Muscle layer of duodenum (tissue), 2 donors: ENCODE data around the gene SNRK.
A peak's percentile ranks its signal among the peaks of the same experiment; 100 is the strongest.

Experiments used
- H3K27ac ChIP-seq: one replicate; pipeline ENCODE4 v1.7.0; 2013; ENCODE audit warnings: mild to moderate bottlenecking, low read length
- H3K27me3 ChIP-seq: one replicate; pipeline ENCODE4 v1.7.0; 2013; ENCODE audit warnings: low read depth, mild to moderate bottlenecking, control low read depth, low read length
- H3K36me3 ChIP-seq, 2 donors: one replicate each; pipeline ENCODE4 v1.7.0; 2013; ENCODE audit warnings: low read length in 2 of 2, control low read depth in 1 of 2, mild to moderate bottlenecking in 1 of 2; ENCODE audit not compliant: insufficient read depth in 2 of 2, control insufficient read depth in 1 of 2
- H3K4me1 ChIP-seq, 2 donors: one replicate each; pipeline ENCODE4 v1.7.0; 2013; ENCODE audit warnings: low read length in 2 of 2, mild to moderate bottlenecking in 2 of 2, control low read depth in 1 of 2, moderate library complexity in 1 of 2; ENCODE audit not compliant: insufficient read depth in 2 of 2, control insufficient read depth in 1 of 2
- H3K4me3 ChIP-seq, 2 donors: one replicate each; pipeline ENCODE4 v1.7.0; 2013; ENCODE audit warnings: low read length in 2 of 2, low read depth in 1 of 2, mild to moderate bottlenecking in 1 of 2
- H3K9me3 ChIP-seq, 2 donors: one replicate each; pipeline ENCODE4 v1.7.0; 2013; ENCODE audit warnings: low read length in 2 of 2, control low read depth in 1 of 2, mild to moderate bottlenecking in 1 of 2; ENCODE audit not compliant: control insufficient read depth in 1 of 2
- donor health status: healthy.

Gene SNRK

GRCh38 chr3:43290956-43291355, 4.6 kb downstream of the SNRK start:
- Histone ChIP-seq H3K9me3 (no peaks in the 10 kb centered on the region), H3K27ac (peak overlapping the region; percentile 59), H3K4me1 (peaks cover 28 to 49% of the 10 kb centered on the region in 2 donors), H3K36me3 (no peaks in the 10 kb centered on the region), H3K4me3 (no peak overlapping the region), H3K27me3 (no peaks in the 10 kb centered on the region)

GRCh38 chr3:43291546-43291945, 5.2 kb downstream of the SNRK start:
- no peaks in the 10 kb centered on the region for H3K36me3 ChIP-seq
- H3K27me3 ChIP-seq = no peaks in the 10 kb centered on the region
- no peaks in the 10 kb centered on the region for H3K9me3 ChIP-seq
- H3K27ac ChIP-seq = peak overlapping the region; percentile 59
- no peak overlapping the region for H3K4me3 ChIP-seq
- H3K4me1 ChIP-seq = peaks cover 28 to 54% of the 10 kb centered on the region in 2 donors

DNA sequence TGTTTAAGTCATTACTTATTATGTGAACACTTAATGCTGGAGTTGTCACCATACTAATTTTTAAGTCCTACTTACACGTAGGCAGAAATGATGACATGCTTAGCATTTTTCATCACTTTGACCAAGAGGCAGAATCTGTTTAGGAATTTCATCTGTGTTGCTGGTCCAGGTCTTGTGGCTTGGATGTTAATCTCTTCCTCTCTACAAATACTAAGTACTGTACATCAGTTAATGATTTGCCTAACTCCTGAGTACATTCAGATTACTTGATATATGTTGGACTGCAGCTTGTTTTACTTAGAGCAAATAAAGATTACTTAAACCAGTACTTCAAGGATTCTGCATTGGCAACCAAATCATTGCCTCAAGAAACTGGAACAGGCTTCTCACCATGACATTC, 8.6 kb downstream of the SNRK start:
- Histone ChIP-seq H3K27ac (no peak overlapping the region), H3K4me1 (peaks cover 22 to 58% of the 10 kb centered on the region in 2 donors), H3K27me3 (no peaks in the 10 kb centered on the region), H3K4me3 (no peak overlapping the region), H3K9me3 (no peaks in the 10 kb centered on the region), H3K36me3 (no peaks in the 10 kb centered on the region)

DNA sequence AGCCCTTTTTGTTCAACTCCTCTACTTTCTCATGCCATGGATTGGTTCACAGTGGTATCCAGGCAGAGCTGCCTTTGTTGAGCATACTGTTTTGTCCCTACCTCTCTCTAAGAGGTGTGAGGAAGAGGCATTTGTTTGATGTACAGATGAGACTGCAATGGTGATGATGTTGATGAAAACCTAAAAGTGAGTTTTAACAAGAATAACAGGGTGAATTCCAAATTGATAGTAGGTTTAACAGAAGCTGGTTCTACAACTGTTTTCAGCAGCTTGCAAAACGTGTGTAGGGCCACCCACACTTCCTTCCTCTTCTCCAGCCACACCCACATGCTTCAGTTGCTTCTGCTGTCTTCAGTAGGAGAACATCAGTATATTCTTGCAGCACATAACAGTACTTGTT, 10.2 kb downstream of the SNRK start:
- Histone ChIP-seq H3K4me1 (peaks cover 16 to 45% of the 10 kb centered on the region in 2 donors), H3K4me3 (no peak overlapping the region), H3K27ac (no peak overlapping the region), H3K9me3 (no peaks in the 10 kb centered on the region), H3K27me3 (no peaks in the 10 kb centered on the region), H3K36me3 (no peaks in the 10 kb centered on the region)

DNA sequence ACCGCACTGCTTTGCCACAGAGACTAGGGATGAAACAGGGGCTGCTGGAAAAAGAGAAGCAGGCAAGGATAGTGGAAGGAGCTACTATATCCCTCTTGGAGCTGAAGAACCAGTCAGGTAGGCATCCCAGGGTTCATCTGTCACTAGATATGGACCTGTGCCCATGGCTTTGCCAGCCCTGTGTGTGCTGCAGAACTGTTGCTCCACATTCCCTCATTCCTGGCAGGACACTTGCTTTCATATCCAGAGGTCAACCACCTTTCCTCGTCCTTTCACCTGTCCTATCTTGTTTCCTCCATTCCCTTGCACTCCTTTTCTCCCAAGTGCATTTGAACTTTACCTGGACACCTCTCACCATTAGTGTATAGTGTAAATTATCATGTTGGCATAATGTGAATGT, 12.0 kb downstream of the SNRK start:
- Histone ChIP-seq H3K4me1 (peaks cover 16 to 31% of the 10 kb centered on the region in 2 donors), H3K27me3 (no peaks in the 10 kb centered on the region), H3K36me3 (peaks cover 2 to 4% of the 10 kb centered on the region in 2 donors), H3K27ac (no peak overlapping the region), H3K4me3 (no peak overlapping the region), H3K9me3 (no peaks in the 10 kb centered on the region)

DNA sequence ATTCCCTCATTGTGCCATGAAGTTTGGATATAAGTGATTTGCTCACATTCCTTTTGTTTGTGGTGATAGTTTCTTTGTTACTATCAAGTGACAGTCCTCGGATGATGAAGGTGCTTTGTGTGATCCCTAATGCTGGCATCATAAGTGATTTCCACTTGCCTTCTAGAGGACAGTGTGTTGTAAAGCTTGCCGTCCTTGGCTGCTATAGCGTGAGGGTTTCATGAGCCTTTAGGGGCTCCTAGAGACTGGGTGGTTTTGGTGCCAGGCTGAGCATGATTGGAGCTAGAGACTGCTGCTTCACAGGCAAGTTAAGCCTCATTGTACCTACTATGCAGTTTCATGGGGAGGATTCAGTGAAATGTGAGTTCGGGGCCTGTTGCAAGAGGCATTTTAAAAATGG, 12.4 kb downstream of the SNRK start:
- H3K9me3 ChIP-seq = no peaks in the 10 kb centered on the region
- peaks cover 16 to 31% of the 10 kb centered on the region in 2 donors for H3K4me1 ChIP-seq
- no peaks in the 10 kb centered on the region for H3K27me3 ChIP-seq
- peaks cover 7 to 8% of the 10 kb centered on the region in 2 donors for H3K36me3 ChIP-seq
- no peak overlapping the region for H3K4me3 ChIP-seq
- no peak overlapping the region for H3K27ac ChIP-seq

DNA sequence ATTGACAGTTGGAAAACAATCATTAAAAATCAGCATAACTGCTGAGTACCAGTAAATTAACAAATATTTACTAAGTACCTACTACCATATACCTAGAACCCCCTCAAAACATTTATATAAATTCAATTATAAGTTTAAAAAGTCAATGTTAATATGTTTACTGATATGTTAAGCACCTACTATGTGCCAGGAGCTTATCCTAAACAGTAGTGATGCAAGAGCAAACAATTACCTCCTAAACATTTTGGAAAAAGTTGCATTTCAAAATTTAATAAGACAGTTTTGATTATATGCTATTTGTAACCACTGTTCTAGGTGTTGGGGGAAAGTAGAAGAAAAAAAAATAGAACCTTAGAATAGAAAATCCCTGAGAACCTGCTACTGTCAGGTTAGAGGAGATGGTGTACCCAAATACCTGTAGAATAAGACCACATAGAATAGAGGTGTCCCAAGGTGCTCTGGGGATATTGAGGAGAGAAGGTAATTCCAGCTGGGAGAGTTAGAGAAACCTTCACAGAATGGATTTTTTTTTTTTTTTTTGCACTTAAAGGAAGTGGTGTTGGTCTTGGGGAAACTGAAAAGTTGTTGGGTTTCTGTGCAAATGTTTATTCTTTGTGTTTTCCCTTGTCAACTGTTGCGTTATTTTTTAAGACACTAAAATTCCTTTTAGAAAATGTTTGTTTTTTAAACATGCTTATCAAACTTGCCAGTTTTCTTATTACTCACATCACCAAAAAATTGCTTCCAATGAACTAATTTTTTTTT, 16.0 kb downstream of the SNRK start:
- Histone ChIP-seq H3K27ac (no peak overlapping the region), H3K9me3 (no peaks in the 10 kb centered on the region), H3K36me3 (peaks cover 12 to 19% of the 10 kb centered on the region in 2 donors), H3K4me1 (peaks cover 5 to 14% of the 10 kb centered on the region in 2 donors), H3K27me3 (no peaks in the 10 kb centered on the region), H3K4me3 (no peak overlapping the region)

- Histone ChIP-seq H3K4me3 (no peak overlapping the region), H3K27ac (no peak overlapping the region), H3K4me1 (no peaks in the 10 kb centered on the region), H3K9me3 (no peaks in the 10 kb centered on the region), H3K36me3 (peaks cover 19 to 28% of the 10 kb centered on the region in 2 donors), H3K27me3 (no peaks in the 10 kb centered on the region)
Observed at GRCh38 chr3:43304126-43304525, 17.8 kb downstream of the SNRK start.

DNA sequence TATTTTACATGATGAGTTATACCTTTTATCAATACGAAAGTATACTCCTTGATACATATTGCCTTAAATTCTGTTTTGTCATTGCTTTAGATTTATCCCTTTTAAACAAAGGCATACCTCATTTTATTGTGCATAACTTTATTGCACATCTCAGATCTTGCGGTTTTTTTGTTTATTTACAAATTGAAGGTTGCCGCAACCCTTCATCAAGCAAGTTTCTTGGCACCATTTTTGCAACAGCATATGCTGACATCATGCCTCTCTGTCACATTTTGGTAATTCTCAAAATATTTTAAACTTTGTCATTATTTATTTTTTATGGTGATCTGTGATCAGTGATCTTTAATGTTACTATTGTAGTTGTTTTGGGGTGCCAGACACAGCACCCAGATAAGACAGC, 20.9 kb downstream of the SNRK start:
- Histone ChIP-seq H3K27me3 (no peaks in the 10 kb centered on the region), H3K4me1 (no peaks in the 10 kb centered on the region), H3K36me3 (peaks cover 19 to 32% of the 10 kb centered on the region in 2 donors), H3K4me3 (no peak overlapping the region), H3K27ac (no peak overlapping the region), H3K9me3 (no peaks in the 10 kb centered on the region)

GRCh38 chr3:43307649-43308048, 21.3 kb downstream of the SNRK start:
- Histone ChIP-seq H3K27me3 (no peaks in the 10 kb centered on the region), H3K4me3 (no peak overlapping the region), H3K4me1 (no peaks in the 10 kb centered on the region), H3K27ac (no peak overlapping the region), H3K9me3 (no peaks in the 10 kb centered on the region), H3K36me3 (peaks cover 19 to 32% of the 10 kb centered on the region in 2 donors)

DNA sequence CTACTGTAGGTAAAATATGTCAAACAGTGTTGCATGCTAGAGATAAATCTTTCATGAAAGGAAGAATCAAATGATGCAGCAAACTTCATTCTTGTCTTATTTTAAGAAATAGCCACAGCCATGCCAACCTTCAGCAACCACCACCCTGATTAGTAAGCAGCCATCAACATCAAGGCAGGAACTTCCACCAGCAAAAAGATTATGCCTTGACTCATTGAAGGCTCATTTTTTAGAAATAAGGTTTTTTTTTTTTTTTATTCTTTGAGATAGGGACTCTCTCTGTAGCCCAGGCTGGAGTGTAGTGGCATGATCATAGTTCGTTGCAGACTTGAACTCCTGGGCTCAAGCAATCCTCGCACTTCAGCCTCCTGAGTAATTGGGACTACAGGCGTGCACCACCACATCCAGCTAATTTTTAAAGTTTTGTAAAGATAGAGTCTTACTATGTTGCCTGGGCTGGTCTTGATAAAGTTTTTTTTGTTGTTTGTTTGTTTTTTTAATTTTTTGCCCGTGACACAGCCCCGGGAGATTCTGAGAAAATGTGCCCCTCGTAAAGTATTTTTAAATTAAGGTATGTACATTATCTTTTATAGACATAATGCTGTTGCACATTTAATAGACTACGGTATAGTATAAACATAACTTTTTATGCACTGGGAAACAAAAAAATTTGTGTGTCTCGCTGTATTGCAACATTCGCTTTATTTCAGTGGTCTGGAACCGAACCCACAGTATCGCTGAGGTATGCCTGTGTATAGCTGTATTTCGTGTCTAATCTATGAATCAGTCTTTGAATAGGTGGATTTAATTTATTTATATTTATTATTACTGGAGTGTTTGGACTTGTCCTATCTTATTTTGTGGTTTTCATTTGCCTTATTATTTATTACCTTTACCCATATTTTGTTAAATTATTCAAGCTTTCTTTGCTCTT, 23.3 kb downstream of the SNRK start:
- Histone ChIP-seq H3K4me3 (no peak overlapping the region), H3K27me3 (no peaks in the 10 kb centered on the region), H3K36me3 (peaks cover 4 to 19% of the 10 kb centered on the region in 2 donors), H3K4me1 (no peaks in the 10 kb centered on the region), H3K9me3 (no peaks in the 10 kb centered on the region), H3K27ac (no peak overlapping the region)
